Endothelial cell of umbilical vein (primary cell): Measurements from ENCODE around the gene FAM3A. TPM values are rescaled to one million over a fixed set of nuclear protein-coding genes. Genes with fewer than 3 reads are reported as not detected.

ENCODE experiments used
- BruUV-seq: library from RNA; stranded (reverse); fragments of 400-500 nt; replicated peaks from 2 replicates; lab custom pipeline; 2021; lab: Mats Ljungman, UMichigan
- CTCF ChIA-PET: fragments of 300-600, 350-600 bp; sonication (Branson Sonifier 250); formaldehyde crosslinking; loops from one replicate; lab custom pipeline; 2021; ENCODE audit warnings: antibody characterized with exemption, inconsistent platforms; lab: Charles Lee
- POLR2A ChIA-PET: fragments of 300-600, 350-600 bp; sonication (Branson Sonifier 250); formaldehyde crosslinking; loops from one replicate; lab custom pipeline; 2021; ENCODE audit warnings: antibody characterized with exemption, inconsistent platforms; lab: Charles Lee
- DNase-seq: peaks from one replicate; pipeline ENCODE4 v3.0.0-alpha.2; 2011; ENCODE audit warnings: low read depth, low spot score
- FAIRE-seq: peaks from 2 replicates; lab custom pipeline; 2011; peaks lifted over from hg19 to GRCh38; lab: Jason Lieb, UNC
- H2AFZ ChIP-seq: 2 replicates; pipeline ENCODE4 v1.6.0; 2012; ENCODE audit warnings: low read depth, low read length, control low read depth, inconsistent platforms
- H3K27ac ChIP-seq: 2 replicates; pipeline ENCODE4 v1.5.1; 2011; ENCODE audit warnings: low read depth, mild to moderate bottlenecking, control low read depth, low read length, moderate library complexity; ENCODE audit not compliant: insufficient read depth
- H3K27me3 ChIP-seq, 2 experiments: 2 replicates each; pipeline versions ENCODE4 v1.6.0 to v1.6.1; 2011; ENCODE audit warnings: low read length in 2 of 2, mixed read lengths in 1 of 2; ENCODE audit not compliant: control insufficient read depth in 2 of 2, insufficient read depth in 2 of 2
- H3K36me3 ChIP-seq, 2 experiments: 2 replicates in 1 of 2; 3 replicates in 1 of 2; pipeline ENCODE4 v1.5.1; 2011; ENCODE audit warnings: low read length in 2 of 2, mild to moderate bottlenecking in 1 of 2, moderate library complexity in 1 of 2; ENCODE audit not compliant: control insufficient read depth in 2 of 2, insufficient read depth in 2 of 2; ENCODE audit errors: extremely low read depth in 1 of 2
- H3K4me1 ChIP-seq: 3 replicates; pipeline ENCODE4 v1.5.1; 2011; ENCODE audit warnings: mild to moderate bottlenecking, low read length; ENCODE audit not compliant: control insufficient read depth, insufficient read depth; ENCODE audit errors: extremely low read depth
- H3K4me2 ChIP-seq: 2 replicates; pipeline ENCODE4 v1.6.1; 2011; ENCODE audit warnings: low read length, control low read depth, mixed read lengths; ENCODE audit not compliant: insufficient read depth
- H3K4me3 ChIP-seq, 3 experiments: fragments of 200-600 bp in 1 of 3; sonication (generic), shearing (Covaris generic) in 1 of 3; replicated peaks in 1 of 3; 2 replicates each; pipeline ENCODE4 v1.5.1; 2011 to 2016; ENCODE audit warnings: control low read depth in 3 of 3, low read length in 3 of 3, mild to moderate bottlenecking in 2 of 3, inconsistent platforms in 1 of 3, low read depth in 1 of 3, moderate library complexity in 1 of 3; ENCODE audit not compliant: insufficient read depth in 1 of 3
- H3K79me2 ChIP-seq: 2 replicates; pipeline ENCODE4 v1.6.0; 2012; ENCODE audit warnings: low read length, inconsistent platforms; ENCODE audit not compliant: control insufficient read depth, insufficient read depth
- H3K9ac ChIP-seq: replicated peaks from 2 replicates; pipeline ENCODE3; 2011; ENCODE audit warnings: low read length, control low read depth; ENCODE audit not compliant: insufficient read depth; ENCODE audit errors: extremely low read depth
- H3K9me1 ChIP-seq: replicated peaks from 3 replicates; pipeline ENCODE4 v1.6.0; 2011; ENCODE audit warnings: mild to moderate bottlenecking, low read length; ENCODE audit not compliant: control insufficient read depth, insufficient read depth; ENCODE audit errors: extremely low read depth
- H3K9me3 ChIP-seq: replicated peaks from 2 replicates; pipeline ENCODE4 v1.5.1; 2012; ENCODE audit warnings: low read length, inconsistent platforms; ENCODE audit not compliant: control insufficient read depth, insufficient read depth
- H4K20me1 ChIP-seq: replicated peaks from 2 replicates; pipeline ENCODE3; 2011; ENCODE audit warnings: mild to moderate bottlenecking, low read length; ENCODE audit not compliant: control insufficient read depth, insufficient read depth; ENCODE audit errors: extremely low read depth
- CTCF ChIP-seq, 2 donors: IDR thresholded peaks; 1 replicate in 1 of 2; 2 replicates in 1 of 2; pipeline ENCODE4 v1.5.1; 2011; ENCODE audit warnings: low read length in 2 of 2, mild to moderate bottlenecking in 2 of 2, moderate library complexity in 2 of 2, control low read depth in 1 of 2, inconsistent platforms in 1 of 2, low read depth in 1 of 2; ENCODE audit not compliant: insufficient read depth in 1 of 2; ENCODE audit errors: extremely low read depth in 1 of 2
- EZH2 ChIP-seq: IDR thresholded peaks from 2 replicates; pipeline ENCODE4 v1.6.1; 2012; ENCODE audit warnings: borderline replicate concordance, low read depth, mild to moderate bottlenecking, moderate library complexity, low read length, inconsistent platforms; ENCODE audit not compliant: severe bottlenecking
- FOS ChIP-seq: IDR thresholded peaks from 2 replicates; pipeline ENCODE4 v1.6.1; 2011; ENCODE audit warnings: mild to moderate bottlenecking, low read length, moderate library complexity, borderline replicate concordance; ENCODE audit not compliant: insufficient read depth
- GATA2 ChIP-seq: IDR thresholded peaks from 2 replicates; pipeline ENCODE4 v1.7.0; 2011; ENCODE audit warnings: low read depth, mild to moderate bottlenecking, moderate library complexity, mixed read lengths, low read length; ENCODE audit not compliant: insufficient read length, insufficient read depth
- JUN ChIP-seq: IDR thresholded peaks from 2 replicates; pipeline ENCODE4 v1.6.1; 2011; ENCODE audit warnings: borderline replicate concordance, low read depth; ENCODE audit not compliant: insufficient read length, insufficient read depth
- MAX ChIP-seq: IDR thresholded peaks from 2 replicates; pipeline ENCODE4 v1.6.1; 2011; ENCODE audit not compliant: insufficient read depth, insufficient read length
- MYC ChIP-seq: IDR thresholded peaks from one replicate; pipeline ENCODE4 v1.6.1; 2011; ENCODE audit warnings: mild to moderate bottlenecking, low read depth, low read length
- POLR2A ChIP-seq: IDR thresholded peaks from 2 replicates; pipeline ENCODE4 v1.6.1; 2012; ENCODE audit warnings: low read depth, mild to moderate bottlenecking, control low read depth, low read length
- POLR2AphosphoS5 ChIP-seq: IDR thresholded peaks from 2 replicates; pipeline ENCODE4 v1.6.1; 2012; ENCODE audit warnings: low read depth, mild to moderate bottlenecking, control low read depth, low read length, moderate library complexity; ENCODE audit not compliant: insufficient read depth
- dilution Hi-C: fragments of 300-500 bp; cut with MboI; formaldehyde crosslinking; loops from one replicate; pipeline ENCODE4 v1.15.0; 2019; ENCODE audit warnings: low sequenced_read_pairs; ENCODE audit not compliant: extremely low pct_ligation_motif_present
- intact Hi-C: fragments of 100-400 bp; cut with micrococcal nuclease; formaldehyde crosslinking; loops from one replicate; pipeline ENCODE4 v1.10.0; 2022
- polyA plus RNA-seq, 4 experiments: library from polyadenylated mRNA; depleted of rRNA in 3 of 4; stranded (reverse) in 3 of 4; unstranded in 1 of 4; fragments of >200 nt; gene quantifications; 2 replicates each; pipeline versions ENCODE4 v1.2.1 to v1.2.3, GENCODE V29; 2011 to 2012; ENCODE audit warnings: missing spikeins in 1 of 4
- total RNA-seq: library from RNA; stranded (reverse); gene quantifications from 2 replicates; pipeline ENCODE4 v1.2.3, GENCODE V29; 2021

FAM3A gene
- total and polyA plus RNA-seq, 2 donors (not counting 3 experiments of a cell fraction or from before 2014, with no cell fraction given): 32.0 to 42.9 TPM

- no peaks in the 10 kb centered on the region for H3K9me3 ChIP-seq
- TF ChIP-seq GATA2: no peak
- no peak for TF ChIP-seq MAX
- no peak for TF ChIP-seq FOS
- TF ChIP-seq EZH2: no peak
- no peak for TF ChIP-seq POLR2AphosphoS5
- no peak for TF ChIP-seq POLR2A
- TF ChIP-seq JUN: no peak
- TF ChIP-seq CTCF (IDR thresholded peaks at IDR 0.05; ENCODE audit: extremely low read depth in 1 of 2, insufficient read depth in 1 of 2, low read depth in 1 of 2, low read length in 2 of 2): no peak
- no peak for TF ChIP-seq MYC
- peaks cover 24% of the 10 kb centered on the region for H3K4me1 ChIP-seq
- H3K9me1 ChIP-seq: no peaks in the 10 kb centered on the region
- no peak overlapping the region for H3K4me2 ChIP-seq
- POLR2A ChIA-PET: no interaction called here
- intact Hi-C loops (no loop called here), dilution Hi-C loops (no loop called here)
- FAIRE-seq: no peak
- H3K9ac ChIP-seq: no peak overlapping the region
- no peak overlapping the region for H3K4me3 ChIP-seq
- H4K20me1 ChIP-seq: no peaks in the 10 kb centered on the region
- no peak overlapping the region for H2AFZ ChIP-seq
- H3K27me3 ChIP-seq: no peaks in the 10 kb centered on the region
- peaks cover 31% of the 10 kb centered on the region for H3K79me2 ChIP-seq
- H3K27ac ChIP-seq: no peak overlapping the region
- no peak for DNase-seq
- peaks cover 2% of the 10 kb centered on the region in 2 experiments for H3K36me3 ChIP-seq
- CTCF ChIA-PET: interaction anchor here (1.1 kb wide), 1 partner anchor 166 kb away, joined by 3 read pairs; no protein-coding TSS in a partner anchor
- no TSS peak for BruUV-seq
Observed at GRCh38 chrX:154539077-154539476, 23.0 kb upstream of the FAM3A start.
